HG03571 (cell line): ENCODE results near the gene SFXN1.

ENCODE experiments used
- ATAC-seq: cut with Tn5 transposase; IDR thresholded peaks from one replicate; pipeline ENCODE4 v1.9.1; 2021; ENCODE audit not compliant: unreplicated experiment

SFXN1 gene

GRCh38 chr5:175535796-175536195, 57.4 kb downstream of the SFXN1 start:
- ATAC-seq: no peak

- ATAC-seq: no peak
Measured at GRCh38 chr5:175538576-175538975, 60.2 kb downstream of the SFXN1 start.

DNA sequence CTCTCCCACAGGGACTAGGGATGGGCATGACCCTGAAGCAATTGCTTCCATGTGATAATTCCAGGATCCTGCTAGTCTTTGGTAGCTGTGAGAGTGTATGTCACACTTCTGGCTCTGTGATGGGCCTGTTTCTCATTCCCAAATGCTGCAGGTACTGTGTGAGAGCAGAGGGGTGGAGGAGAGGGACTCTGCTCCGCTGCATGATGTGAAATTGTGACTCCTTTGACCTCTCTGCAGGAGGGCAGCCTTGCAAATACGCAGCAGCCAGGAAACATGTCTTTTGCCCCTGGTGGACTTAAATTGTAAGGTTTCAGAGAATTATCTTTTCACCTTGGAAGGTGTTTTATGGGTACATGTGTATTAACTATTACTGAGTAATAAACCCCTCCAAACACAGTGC, 61.6 kb downstream of the SFXN1 start:
- ATAC-seq: no peak

- no peak for ATAC-seq
Measured at GRCh38 chr5:175541264-175541663, 62.9 kb downstream of the SFXN1 start.

GRCh38 chr5:175542232-175542965, 64.0 kb downstream of the SFXN1 start:
- no peak for ATAC-seq

DNA sequence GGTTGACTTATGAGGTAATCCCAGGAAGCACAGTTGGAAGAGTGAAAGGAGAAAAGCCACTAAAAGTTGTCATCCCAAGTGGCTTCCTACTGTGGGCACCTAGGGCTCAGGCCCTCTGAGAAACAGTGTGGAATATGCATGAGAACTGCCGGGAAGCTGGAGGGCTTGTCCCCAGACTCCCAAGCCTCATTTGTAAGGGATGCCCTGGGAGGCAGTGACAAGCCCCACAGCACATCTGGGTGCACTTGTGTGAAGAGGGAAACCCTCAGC, 64.5 kb downstream of the SFXN1 start:
- ATAC-seq: no peak

- no peak for ATAC-seq
Measured at GRCh38 chr5:175544108-175544511, 65.8 kb downstream of the SFXN1 start.

- no peak for ATAC-seq
Measured at GRCh38 chr5:175544586-175544985, 66.2 kb downstream of the SFXN1 start.

DNA sequence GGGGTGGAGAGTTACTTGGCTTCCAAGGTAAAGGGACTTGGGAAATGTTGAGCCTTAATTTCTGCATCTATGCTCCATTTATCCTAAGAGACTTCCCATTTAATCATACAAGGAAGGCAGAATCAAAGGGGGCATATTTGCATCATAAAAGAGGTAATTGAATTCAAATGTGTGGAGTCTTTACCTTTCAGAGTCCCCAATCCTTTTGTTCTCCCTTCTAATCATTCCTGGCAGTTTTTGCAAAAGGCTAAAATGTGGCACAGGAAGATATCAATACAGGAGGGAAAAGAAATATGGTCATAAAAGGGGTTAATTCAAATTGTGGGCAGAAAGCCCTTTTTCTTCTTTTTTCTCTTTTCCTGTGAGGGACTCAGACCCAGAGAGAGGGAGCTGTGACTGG, 69.5 kb downstream of the SFXN1 start:
- ATAC-seq: no peak

GRCh38 chr5:175548626-175549311, 70.4 kb downstream of the SFXN1 start:
- ATAC-seq: no peak

DNA sequence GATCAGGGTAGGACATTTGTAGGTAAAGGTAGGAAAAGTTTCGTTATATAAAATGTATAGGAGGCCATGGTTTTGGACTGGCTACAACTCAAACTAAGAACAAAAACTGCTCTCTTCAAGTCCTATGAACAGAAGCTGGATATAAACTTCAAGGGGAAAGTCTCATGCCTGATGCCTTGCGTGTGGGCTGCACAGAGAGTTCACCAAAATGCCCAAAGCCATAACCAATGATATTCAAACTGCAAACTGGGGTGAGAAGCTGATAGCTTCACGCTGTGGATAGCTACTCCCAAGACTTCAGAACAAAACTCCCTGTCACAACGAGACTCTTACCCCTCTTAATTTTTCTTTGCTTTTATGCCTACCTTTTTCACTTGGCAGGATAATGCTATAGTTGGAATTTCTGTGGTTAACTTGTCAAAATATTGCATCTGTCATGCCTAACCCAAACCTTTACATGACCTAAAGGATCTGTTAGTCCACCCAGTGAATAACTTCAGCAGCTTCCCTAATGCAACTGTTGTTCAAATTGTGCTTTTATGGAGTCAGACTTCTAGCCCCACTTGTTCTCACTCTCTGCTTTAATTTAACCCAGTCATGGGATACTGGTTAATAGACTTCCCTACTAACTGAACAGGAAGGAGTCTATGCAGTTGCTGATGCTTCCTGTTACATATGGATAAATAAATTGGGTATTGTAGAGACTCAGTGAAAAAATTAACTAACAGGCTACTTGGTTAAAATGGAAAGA, 71.9 kb downstream of the SFXN1 start:
- no peak for ATAC-seq

GRCh38 chr5:175551266-175551665, 72.9 kb downstream of the SFXN1 start:
- no peak for ATAC-seq

DNA sequence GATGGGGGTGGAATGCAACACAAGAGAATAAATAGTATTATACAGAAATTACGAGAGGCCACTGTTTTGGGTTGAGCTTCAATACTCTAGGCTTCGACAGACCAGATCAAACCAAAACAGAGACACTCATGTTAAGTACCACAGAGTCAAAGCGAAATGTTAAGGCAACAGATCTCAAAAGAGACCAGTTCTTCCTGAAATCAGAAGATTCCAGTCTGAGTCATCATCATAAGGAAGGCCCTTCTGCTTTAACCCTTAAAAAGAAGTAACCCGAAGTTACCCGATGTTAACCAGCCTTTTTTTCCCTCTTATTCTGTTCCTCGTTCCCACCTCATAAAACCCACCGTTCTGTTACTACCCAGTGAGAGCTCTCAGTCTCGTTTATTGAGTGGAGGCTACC, 75.9 kb downstream of the SFXN1 start:
- no peak for ATAC-seq

DNA sequence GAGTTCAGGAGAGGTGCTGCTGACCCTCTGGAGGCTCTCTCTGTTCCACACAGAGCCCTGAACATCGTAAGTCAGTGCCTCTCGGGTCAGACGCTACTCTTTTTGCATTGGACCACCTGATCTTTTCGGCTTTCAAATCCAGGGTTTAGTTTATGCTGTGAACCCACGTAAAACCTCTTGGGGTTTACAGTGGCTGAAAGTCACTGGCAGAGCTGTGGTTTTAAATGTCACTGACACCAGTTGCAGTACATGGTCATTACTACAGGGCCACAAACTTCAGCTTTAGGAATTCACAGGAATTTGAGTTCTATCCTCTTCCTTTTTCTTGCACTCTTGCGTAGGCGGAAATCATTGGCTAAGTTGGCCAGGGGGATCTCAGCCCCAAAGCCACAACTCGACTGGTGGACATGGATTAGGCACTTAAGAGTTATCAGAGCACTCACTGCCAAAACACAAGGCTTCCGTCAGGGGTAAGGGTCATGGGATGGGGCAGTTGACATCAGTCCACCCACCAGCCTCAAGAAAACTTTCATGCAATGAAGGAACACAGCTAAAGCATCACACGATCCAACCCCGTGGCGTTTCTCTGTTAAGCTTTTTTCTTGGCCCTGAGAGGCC, 76.9 kb downstream of the SFXN1 start:
- ATAC-seq: no peak

DNA sequence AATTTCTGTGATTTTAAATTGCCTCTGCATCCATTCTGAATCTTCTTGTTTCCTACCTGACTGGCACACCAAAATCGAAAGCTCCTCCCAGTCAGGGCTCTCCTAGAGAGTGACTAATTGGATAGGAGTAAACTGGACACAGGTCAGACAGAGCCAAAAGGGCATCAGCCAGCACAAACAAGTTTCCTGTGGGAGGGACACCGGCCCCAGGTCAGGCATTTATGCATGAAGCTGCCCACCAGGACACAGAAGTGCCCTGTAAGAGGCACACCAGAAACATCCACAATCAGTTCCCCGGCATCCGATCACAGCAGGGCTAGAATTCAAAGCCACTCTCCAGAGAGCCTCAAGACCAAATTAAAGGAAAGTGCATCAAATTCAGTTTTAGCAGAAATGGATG, 78.4 kb downstream of the SFXN1 start:
- no peak for ATAC-seq

DNA sequence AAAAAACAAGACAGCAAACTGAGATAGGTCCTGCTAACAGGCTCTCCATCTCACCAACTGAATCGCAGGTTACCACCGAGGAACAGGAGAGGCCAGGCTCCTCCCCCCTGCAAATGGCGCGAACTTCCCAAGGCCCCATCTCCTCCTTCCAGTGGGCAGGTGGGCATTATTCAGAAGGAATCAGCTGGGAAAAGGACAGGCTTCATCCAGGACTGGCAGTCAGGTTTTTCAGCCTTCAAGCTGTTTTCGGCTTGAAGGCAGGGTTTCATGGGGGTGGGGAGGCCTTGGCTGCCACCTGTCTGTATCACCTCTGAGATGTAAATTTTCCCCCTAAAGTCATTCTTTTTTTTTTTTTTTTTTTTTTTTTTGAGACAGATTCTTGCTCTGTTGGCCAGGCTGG, 79.4 kb downstream of the SFXN1 start:
- no peak for ATAC-seq

DNA sequence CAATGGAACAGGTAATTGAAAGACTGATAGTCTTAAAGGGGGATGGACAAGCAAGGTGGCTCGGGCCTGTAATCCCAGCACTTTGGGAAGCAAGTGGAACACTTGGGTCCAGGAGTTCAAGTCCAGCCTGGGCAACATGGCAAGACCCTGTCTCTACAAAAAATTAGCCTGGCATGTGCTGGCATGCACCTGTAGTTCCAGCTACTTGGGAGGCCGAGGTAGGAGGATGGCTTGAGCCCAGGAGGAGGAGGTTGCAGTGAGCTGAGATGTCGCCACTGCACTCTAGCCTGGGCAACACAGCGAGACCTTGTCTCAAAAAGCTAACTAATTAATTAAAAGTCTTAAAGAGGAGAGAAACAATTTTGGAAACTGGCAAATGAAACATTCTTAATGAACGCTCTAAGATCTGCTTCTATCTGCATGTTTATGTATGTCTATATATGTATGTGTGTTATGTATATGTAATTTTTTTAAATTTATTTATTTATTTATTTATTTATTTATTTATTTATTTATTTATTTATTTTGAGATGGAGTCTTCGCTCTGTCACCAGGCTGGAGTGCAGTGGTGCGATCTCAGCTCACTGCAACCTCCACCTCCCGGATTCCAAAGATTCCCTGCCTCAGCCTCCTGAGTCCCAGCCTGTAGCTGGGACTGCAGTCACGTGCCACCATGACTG, 80.6 kb downstream of the SFXN1 start:
- no peak for ATAC-seq

DNA sequence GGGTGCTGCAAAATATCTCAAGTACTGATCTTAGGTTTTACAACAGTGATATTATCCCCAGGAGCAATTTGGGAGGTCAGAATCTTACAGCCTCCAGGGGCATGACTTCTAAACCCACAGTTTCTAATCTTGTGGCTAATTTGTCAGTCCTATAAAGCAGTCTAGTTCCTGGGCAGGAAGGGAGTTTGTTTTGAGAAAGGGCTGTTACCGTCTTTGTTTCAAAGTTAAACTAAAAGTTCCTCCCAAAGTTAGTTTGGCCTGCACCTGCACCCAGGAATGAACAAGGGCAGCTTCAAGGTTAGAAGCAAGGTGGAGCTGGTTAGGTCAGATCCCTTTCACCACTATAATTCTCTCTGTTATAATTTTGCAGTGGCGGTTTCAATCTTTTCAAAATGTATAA, 81.7 kb downstream of the SFXN1 start:
- ATAC-seq: no peak

- ATAC-seq: no peak
Measured at GRCh38 chr5:175561085-175561484, 82.7 kb downstream of the SFXN1 start.

DNA sequence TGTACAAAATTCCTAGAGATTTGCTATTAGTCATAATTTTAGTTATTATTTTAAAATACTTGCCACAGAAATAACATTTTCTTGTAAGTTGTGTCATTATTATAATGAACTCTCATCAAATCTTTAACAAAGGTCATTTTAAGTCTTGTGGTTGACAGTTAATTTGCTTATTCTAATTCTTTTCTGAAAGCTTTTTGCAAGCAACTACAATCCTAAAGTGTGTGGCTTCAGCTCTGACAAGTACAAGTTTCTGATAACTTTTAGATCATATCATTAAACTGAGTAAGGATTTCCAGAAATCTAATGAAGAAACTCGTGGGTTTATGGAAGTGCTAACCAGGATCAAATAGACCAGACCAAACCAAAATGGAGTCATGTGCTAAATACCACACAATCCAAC, 86.4 kb downstream of the SFXN1 start:
- no peak for ATAC-seq

GRCh38 chr5:175566697-175567096, 88.3 kb downstream of the SFXN1 start:
- no peak for ATAC-seq
